ENCODE results near the gene BIRC5.

BIRC5 gene

GRCh38 chr17:78184351-78184750 lies 29.7 kb upstream of the BIRC5 start:
- DNase-seq (ENCODE audit: low read depth) = no peak

- DNase-seq (ENCODE audit: low read depth) = no peak
Observed at GRCh38 chr17:78184868-78185267, 29.2 kb upstream of the BIRC5 start.

DNA sequence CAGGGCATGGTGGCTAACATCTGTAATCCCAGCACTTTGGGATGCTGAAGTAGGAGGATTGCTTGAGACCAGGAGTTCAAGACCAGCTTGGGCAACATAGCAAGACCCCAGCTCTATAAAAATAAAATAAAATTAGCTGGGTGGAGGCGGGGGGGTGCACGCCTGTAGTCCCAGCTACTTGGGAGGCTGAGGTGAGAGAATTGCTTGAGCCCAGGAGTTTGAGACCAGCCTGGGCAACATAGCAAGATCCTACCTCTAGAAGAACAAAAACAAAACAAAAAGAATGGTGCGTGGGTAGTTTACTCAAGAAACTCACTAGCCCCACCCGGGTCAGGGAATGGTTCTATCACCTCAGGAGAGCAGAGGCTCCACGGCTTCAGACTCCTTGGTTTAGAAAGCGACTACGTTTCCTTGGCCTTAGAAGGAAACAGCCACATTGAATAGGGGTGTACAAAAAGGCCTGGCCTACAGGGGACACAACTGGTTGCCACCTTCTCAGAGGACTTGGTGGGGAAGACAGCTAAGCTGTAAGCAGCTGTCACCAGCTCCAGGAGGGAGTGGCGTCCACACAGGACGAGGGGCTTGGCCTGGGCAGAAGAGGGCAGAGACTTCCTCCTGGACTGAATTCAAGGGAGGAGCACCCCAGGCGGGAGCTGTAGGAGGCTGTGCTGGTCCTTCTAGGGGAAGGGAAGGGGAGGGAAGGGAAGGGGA lies 27.9 kb upstream of the BIRC5 start:
- no peak for DNase-seq (ENCODE audit: low read depth)

- peak; percentile 40 for DNase-seq (ENCODE audit: low read depth)
Observed at GRCh38 chr17:78186692-78187595, 27.1 kb upstream of the BIRC5 start, which contains the start of the genes AFMID and TK1. Gene AFMID, plus strand, starts transcription at chr17:78187362. Its CDS starts 9 bp downstream, at chr17:78187371. Gene TK1, minus strand, starts transcription at chr17:78187052. Its CDS starts 58 bp downstream, at chr17:78186994.

DNA sequence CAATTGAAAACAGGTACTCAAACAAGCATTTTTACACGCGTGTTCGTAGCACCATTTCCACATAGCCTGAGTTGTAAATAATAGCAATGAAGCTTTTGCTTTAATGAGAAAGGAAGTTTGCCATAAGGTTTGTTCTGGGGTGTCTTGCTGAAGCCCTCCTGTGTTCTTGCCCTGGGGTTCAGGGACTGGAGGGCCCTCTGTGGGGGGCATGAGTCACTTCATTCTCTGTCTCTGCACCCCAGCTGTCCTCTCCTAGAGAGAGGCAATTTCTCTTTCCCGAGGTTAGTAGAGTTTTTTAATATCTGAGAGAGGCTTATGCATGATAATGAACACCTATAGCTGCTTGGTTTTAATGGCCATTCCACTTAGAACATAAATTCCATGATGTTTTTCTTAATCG lies 17.3 kb upstream of the BIRC5 start:
- no peak for DNase-seq (ENCODE audit: low read depth)

DNA sequence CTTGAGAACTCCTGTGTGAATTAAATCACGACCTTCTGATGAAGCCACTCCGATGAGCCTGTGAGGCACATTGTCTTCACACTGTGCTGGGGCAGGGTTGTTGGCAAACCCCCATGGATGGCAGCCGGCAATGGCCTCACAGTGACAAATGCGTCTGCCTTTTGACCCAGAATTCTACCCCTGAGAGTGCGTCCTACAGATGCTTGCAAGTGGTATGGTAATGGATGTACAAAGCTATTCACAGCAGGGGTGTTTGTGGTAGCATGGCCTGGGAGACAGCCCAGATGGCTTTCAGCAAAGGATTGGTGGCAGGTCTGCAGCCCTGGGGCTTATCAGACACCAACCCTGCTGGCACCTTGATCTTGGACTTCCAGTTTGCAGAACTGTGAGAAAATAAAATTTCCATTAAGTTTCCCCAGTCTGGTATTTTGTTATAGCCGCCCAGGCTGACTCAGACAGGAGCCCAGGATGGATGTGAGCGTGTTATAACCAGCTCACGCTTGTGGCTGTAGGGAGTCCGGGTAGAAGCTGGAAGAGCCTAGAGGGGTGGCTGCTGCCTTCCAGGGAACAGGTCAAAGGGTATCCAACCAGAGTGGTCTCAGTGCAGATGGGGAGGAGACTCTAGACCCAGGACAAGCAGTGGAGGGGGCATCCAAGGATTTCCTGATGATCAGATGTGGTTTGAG lies 16.8 kb upstream of the BIRC5 start:
- no peak for DNase-seq (ENCODE audit: low read depth)

DNA sequence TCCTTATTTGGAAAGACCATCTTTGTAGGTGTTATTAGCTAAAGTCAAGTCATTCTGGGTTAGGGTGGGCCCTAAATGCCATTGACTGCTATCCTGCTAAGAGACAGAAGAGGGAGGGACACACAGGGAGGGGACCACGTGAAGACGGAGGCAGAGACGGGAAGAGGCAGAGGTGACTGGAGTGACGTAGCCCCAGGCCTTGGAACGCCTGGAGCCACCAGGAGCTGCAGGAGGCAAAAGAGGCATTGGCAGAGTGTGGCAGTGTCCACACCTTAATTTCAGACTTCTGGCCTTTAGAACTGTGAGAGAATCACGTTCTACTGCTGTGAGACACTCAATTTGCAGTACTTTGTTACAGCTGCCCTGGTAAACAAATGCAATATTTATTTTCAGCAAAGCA lies 13.6 kb upstream of the BIRC5 start:
- DNase-seq (ENCODE audit: low read depth) = no peak

DNA sequence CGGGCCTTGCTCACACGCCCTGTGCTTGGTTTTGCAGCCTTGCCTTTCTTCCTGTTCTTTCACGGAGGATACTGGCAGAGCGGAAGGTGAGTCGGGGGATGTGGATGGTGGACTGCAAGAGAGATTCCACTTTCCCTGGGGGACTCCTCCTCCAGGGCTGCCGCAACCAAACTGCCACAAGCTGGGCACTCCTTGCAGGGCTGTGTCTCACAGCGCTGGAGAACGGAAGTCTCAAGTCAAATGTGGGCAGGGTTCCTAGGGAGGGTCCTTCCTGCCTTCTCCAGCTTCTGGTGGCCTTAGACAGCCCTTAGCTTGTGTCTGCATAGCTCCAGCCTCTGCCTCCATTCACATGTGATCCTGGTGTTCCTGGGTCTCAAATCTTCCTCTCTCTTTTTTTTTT lies 11.4 kb upstream of the BIRC5 start:
- no peak for DNase-seq (ENCODE audit: low read depth)

DNA sequence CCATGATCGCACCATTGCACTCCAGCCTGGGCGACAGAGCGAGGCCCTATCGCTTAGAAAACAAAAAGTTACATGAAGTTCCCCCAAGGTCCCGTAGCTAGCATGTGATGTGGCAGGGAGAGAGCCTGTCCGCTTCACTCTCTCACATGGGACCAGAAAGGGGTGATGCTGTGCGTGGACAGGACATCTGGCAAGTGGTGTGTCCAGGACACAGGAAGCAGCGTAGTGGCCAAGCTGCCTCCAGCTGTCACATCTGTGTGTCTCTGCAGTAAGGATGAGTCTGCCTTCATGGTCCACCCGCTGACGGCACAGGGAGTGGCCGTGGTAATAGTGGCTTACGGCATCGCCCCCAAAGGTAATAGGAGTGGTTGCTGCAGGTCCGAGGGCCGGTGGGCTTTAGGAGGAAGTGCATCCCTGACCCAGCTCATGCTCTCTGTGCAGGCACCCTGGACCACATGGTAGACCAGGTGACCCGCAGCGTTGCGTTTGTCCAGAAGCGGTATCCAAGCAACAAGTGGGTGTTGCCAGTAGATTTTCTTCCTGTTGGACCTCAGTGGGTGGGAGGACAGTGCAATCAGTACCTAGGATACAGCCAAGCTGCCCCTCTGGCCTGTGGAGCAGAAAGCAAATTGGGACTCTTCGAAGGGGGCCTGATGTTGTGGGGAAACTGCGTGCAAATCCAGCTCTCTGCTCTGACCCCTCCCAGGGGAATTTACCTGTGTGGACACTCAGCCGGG lies 9.5 kb upstream of the BIRC5 start:
- no peak for DNase-seq (ENCODE audit: low read depth)

DNA sequence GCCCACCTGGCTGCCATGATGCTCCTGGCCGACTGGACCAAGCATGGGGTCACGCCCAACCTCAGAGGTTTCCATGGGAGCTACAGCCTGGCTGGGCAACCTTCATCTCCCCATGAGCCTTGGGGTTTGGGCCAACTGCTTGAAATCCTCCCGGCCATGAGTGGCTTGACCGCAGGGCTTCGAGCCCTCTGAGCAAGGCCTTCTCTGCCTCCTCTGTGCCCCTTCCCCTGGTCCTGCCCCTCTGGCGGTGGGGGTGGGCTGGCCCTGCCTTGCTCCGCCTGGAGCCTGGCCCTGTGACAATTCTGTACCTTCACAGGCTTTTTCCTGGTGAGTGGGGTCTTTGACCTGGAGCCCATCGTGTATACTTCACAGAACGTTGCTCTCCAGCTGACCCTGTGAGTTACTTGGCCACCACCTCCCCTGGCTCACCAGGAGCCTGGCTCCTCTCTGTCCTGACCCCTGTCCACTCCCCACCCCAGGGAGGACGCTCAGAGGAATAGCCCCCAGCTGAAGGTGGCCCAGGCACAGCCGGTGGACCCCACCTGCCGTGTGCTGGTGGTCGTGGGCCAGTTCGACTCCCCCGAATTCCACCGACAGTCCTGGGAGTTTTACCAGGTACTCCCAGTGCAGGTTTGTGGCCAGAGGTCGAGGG lies 8.8 kb upstream of the BIRC5 start:
- no peak for DNase-seq (ENCODE audit: low read depth)

GRCh38 chr17:78206298-78206697 lies 7.8 kb upstream of the BIRC5 start:
- DNase-seq (ENCODE audit: low read depth) = no peak

- DNase-seq (ENCODE audit: low read depth) = no peak
Observed at GRCh38 chr17:78208486-78208885, 5.6 kb upstream of the BIRC5 start.

DNA sequence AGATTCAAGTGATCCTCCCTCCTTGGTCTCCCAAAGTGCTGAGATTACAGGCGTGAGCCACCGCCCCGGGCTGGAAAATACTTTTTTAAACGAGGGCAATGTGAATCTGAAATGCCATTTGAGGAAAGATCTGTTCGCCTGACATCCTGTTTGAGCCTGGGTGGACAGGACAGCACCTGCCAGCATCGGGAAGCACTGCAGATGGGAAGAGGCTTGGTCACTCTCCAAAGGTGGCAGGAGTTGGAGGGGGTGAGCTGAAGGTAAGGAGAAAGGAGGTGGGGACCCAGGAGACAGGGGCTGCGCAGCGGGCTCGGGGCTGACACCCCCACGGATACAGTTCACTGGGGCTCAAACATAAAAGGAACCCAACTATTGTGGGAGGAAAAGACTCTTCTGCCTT lies 3.9 kb upstream of the BIRC5 start:
- DNase-seq (ENCODE audit: low read depth) = no peak

DNA sequence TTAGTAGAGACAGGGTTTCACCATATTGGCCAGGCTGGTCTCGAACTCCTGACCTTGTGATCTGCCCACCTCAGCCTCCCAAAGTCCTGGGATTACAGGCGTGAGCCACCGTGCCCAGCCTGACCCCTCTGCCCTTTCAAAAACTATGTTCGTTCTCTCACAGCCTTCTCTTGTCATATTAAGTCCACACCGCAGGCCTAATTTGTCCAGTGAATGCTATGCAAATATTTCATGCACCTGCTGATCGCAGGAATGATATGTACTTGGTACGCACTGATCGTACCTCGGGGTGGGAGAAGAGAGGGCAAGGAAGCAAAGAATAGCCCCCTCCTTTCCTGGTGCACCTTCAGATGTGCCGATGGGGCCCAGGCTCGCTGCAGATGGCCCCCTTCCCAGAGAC lies 3.0 kb upstream of the BIRC5 start:
- DNase-seq (ENCODE audit: low read depth) = no peak

DNA sequence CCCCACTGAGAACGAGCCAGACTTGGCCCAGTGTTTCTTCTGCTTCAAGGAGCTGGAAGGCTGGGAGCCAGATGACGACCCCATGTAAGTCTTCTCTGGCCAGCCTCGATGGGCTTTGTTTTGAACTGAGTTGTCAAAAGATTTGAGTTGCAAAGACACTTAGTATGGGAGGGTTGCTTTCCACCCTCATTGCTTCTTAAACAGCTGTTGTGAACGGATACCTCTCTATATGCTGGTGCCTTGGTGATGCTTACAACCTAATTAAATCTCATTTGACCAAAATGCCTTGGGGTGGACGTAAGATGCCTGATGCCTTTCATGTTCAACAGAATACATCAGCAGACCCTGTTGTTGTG lies 631 bp downstream of the BIRC5 start:
- no peak for DNase-seq (ENCODE audit: low read depth)

GRCh38 chr17:78219396-78220150 lies 5.5 kb downstream of the BIRC5 start:
- no peak for DNase-seq (ENCODE audit: low read depth)

DNA sequence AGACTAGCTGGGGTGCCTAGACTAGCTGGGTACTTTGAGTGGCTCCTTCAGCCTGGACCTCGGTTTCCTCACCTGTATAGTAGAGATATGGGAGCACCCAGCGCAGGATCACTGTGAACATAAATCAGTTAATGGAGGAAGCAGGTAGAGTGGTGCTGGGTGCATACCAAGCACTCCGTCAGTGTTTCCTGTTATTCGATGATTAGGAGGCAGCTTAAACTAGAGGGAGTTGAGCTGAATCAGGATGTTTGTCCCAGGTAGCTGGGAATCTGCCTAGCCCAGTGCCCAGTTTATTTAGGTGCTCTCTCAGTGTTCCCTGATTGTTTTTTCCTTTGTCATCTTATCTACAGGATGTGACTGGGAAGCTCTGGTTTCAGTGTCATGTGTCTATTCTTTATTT lies 9.0 kb downstream of the BIRC5 start:
- no peak for DNase-seq (ENCODE audit: low read depth)

- DNase-seq (ENCODE audit: low read depth) = no peak
Observed at GRCh38 chr17:78223765-78224164, 9.7 kb downstream of the BIRC5 start.

DNA sequence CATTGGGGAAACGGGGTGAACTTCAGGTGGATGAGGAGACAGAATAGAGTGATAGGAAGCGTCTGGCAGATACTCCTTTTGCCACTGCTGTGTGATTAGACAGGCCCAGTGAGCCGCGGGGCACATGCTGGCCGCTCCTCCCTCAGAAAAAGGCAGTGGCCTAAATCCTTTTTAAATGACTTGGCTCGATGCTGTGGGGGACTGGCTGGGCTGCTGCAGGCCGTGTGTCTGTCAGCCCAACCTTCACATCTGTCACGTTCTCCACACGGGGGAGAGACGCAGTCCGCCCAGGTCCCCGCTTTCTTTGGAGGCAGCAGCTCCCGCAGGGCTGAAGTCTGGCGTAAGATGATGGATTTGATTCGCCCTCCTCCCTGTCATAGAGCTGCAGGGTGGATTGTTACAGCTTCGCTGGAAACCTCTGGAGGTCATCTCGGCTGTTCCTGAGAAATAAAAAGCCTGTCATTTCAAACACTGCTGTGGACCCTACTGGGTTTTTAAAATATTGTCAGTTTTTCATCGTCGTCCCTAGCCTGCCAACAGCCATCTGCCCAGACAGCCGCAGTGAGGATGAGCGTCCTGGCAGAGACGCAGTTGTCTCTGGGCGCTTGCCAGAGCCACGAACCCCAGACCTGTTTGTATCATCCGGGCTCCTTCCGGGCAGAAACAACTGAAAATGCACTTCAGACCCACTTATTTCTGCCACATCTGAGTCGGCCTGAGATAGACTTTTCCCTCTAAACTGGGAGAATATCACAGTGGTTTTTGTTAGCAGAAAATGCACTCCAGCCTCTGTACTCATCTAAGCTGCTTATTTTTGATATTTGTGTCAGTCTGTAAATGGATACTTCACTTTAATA lies 10.4 kb downstream of the BIRC5 start:
- no peak for DNase-seq (ENCODE audit: low read depth)
